ENCODE results near the gene IRAG1. TPM values are rescaled to one million over a fixed set of nuclear protein-coding genes. Genes with fewer than 3 reads are reported as not detected.
"Not testable (repeated sequence)": the region's sequence is repeated elsewhere in the genome, so short reads cannot be mapped to it uniquely, and the experiment has no call there.

The IRAG1 gene
- total RNA-seq, 1 donor from 2014 or later, result 0.39 TPM

DNA sequence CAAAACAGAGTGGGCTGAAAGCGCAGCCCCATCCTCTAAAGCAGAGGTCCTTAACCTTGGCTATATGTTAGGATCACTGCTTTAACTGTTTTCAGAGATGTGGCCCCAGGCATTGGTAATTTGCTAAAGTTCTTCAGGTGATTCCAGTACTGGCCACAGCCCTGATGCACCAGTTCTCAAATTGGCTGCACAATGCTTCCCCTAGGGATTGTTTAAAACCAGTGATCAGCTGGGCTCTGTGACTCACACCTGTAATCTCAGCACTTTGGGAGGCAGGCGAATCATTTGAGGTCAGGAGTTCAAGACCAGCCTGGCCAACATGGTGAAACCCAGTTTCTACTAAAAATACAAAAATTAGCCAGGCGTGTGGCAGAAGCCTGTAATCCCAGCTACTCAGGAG is 8.4 kb upstream of the IRAG1 start:
- DNase-seq (ENCODE audit: low read depth in 2 of 2), result no peak

DNA sequence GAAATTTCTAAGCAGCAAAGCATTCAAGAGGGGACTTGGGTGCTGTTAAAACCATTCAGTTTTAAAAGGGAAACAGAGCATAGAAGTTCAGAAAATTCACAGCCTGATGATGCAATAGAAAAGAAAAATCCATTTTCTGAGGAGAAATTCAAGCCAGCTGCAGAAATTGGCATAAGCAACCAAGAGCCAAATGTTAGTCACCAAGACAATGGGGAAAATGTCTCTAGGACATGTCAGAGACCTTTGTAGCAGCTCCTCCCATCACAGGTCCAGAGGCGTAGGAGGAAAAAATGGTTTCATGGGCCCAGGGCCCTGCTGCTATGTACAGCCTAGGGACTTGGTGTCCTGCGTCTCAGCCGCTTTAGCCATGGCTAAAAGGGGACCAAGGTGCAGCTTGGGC is 5.5 kb upstream of the IRAG1 start:
- no peak for DNase-seq (ENCODE audit: low read depth in 2 of 2)

DNA sequence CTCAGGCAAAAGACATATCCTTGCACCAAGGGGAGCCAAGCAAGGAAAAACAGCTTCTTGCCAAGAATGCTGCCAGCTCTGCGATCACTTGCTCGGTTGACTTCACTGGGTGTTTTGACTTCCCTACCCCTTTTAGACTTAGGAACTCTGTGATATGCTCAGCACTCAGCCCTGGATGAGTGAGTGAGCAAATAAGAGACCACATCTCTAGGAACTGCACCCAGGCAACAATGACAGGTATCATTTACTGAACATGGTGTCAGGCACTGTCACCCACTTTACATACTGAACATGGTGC is 3.7 kb upstream of the IRAG1 start:
- no peak for DNase-seq (ENCODE audit: low read depth in 2 of 2)

DNA sequence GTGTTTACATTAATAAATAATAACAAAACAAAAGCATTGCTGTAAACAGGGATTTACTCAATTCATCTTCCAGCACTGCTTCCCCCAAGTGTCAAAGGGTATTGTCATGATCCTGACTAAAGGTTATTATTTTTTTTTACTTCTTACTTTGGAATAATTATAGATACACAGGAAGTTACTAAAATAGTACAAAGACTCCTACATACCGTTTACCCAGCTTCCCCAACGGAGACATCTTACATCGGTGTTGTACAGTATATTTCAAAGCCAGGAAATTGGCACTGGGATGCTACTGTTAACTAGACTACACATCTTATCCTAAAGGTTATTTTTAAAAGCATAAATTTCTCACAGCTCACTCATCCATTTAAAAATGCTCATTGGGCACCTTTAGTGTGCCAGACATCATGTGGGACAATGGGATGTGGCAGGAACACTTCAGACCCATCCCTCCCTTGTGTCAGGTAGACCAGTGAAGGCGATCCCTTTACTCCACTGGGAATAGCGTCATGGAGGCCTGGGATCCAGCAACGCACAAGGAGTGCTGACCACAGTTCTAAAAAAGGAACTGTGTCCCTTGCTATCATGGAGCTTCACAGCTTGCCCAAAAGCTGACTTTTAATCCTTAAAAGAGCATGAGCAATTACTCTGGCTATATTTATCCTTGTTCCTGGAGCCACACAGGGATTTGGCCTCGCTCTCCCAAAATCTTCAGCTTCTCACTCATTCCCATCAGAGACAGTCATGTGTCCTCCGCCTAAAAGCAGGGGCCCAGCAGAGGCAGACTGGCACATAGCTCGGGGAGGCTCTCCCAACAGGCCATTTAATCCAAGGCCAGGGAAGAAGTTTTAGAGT is 3.1 kb upstream of the IRAG1 start:
- no peak for DNase-seq (ENCODE audit: low read depth in 2 of 2)

DNA sequence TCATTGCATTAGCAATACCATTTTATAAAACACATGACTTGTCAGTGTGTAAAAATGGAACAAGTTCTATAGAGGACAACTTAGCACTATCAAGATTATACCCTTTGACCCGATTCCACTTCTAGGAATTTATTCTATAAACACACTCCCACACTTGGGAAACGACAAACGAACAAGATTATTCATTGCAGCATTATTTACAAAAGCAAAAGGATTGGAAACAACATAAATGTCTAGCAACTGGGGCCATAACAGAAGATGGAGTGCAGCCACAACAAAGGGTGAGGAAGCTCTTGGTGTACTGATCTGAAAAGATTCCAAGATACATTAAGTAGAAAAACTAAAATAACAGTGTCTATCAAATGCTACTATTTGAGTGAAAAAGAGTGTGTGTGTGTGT is 2.3 kb upstream of the IRAG1 start:
- DNase-seq (ENCODE audit: low read depth in 2 of 2), result no peak

DNA sequence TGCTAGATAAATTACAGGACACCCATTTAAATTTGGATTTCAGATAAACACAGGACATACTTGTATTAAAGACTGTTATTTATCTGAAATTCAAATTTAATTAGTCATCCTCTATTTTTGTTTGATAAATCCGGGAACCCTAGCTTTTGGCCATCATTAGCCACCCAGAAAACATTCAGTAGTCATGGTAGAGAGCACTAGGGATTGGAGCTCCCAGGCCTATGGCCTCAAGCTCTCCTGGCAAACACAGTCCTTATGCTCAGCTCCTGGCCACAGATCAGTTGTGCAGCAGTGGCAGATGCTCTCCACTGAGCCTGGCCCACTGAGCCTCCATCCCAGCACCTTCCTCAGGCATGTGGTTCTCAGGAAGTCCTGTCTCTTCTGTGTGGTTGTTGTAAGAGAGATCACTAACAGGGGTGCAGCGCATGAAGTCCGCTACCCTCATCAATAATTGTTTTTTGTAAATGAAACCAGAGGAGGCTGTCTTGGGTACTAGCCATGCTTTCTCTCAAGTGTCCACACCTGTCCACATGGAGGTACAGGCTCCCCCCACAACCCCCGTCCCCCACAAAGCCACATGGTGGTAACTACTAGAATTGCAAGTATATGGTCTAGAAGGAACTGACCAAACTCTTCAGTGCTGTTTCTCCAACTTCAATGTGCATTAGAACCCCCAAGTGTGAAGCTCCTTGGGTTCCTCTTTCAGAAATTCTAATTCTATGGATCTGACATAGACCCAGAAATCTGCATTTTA is 1.1 kb upstream of the IRAG1 start:
- DNase-seq (ENCODE audit: low read depth in 2 of 2), result no peak

DNA sequence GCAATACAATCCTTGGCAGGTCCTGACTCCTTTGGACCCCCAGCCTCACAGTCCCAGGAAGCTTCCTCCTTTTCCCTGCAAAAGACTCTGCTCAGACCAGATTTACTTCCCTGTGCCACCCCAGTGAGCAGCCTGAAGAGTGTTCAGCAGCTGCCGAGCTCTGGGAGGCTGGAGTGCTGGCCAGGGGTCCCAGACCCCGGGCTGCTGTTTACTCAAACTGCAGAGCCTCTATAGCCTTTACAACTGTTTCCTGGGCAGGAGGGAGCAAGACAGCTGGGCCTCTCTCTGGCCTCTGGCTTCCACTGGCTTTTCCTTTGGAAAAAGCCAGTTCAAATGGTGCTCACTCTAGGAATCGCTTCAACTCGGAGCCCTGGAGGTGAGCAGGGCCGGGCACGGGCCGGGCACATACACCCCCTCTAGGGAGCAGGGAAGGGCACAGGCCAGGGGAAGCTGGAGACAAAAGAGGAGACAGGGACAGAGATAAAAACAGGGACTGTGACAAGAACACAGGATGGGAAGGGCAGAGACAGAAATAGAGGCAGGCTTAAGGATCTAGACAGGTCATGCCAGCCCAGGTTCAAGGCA is 932 bp downstream of the IRAG1 start:
- no peak for DNase-seq (ENCODE audit: low read depth in 2 of 2)

- no peak for DNase-seq (ENCODE audit: low read depth in 2 of 2)
These were observed 5.2 kb downstream of the IRAG1 start for GRCh38 chr11:10688401-10688800.

DNA sequence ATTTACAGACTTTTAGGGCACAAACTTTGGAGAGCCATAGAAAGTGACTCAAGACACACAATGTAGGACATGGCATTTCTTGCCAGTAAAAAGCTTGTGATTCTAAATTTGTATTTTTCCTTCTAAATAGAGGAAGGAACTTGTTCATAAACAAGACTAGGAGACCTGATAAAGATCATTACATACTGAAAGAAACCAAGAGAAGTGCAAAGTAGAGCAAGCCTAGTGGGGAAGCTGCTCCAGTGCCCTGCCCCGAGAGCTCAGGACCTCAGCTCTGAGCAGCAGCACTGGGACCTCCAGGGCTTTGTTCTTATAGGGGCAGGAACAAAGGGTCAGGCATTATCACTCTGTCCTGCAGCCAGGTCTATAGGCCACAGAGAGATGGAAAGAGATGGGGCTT is 7.2 kb downstream of the IRAG1 start:
- DNase-seq (ENCODE audit: low read depth in 2 of 2), result no peak

- DNase-seq (ENCODE audit: low read depth in 2 of 2), result no peak
These were observed 10.1 kb downstream of the IRAG1 start for GRCh38 chr11:10683429-10683828.

DNA sequence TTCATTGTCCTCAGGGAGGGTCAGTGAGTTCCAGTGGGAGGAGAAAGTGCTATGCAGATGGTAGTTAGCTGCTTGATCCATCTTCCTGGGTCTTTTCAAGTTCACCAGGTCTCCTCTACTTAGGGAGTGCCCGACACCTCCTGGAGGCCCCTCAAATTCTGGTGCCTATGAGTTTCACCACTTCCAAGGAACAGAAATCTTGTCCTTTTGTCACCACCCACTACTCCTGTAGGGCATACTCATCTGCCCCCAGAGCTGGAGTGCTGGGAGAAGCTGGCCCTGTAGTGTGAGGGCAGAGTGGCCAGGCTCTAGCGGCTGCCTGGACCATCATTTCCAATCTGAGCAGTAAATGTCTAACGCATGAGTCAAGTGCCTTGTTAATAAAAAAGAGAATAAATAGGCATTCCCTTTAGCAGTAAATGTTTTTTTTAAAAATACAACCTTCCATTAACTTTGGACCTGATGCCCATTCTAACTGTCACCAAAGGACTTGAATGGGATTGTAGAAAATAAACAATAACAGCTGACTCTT is 12.5 kb downstream of the IRAG1 start:
- no peak for DNase-seq (ENCODE audit: low read depth in 2 of 2)

DNA sequence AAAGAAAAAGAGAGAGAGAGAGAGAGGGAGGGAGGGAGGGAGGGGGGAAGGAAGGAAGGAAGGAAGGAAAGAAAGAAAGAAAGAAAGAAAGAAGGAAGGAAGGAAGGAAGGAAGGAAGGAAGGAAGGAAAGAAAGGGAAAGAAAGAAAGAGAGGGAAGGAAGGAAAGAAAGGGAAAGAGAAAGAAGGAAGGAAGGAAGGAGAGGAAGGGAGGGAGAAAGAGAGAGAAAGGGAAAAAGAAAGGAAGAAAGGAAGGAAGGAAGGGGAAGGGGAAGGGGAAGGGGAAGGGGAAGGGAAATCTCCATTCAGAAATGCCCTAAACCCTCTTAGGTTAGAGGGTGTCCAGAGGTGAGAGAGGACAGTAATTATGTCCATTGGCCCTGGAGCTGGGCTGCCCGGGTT is 13.3 kb downstream of the IRAG1 start:
- not testable (repeated sequence) for DNase-seq (ENCODE audit: low read depth in 2 of 2)

DNA sequence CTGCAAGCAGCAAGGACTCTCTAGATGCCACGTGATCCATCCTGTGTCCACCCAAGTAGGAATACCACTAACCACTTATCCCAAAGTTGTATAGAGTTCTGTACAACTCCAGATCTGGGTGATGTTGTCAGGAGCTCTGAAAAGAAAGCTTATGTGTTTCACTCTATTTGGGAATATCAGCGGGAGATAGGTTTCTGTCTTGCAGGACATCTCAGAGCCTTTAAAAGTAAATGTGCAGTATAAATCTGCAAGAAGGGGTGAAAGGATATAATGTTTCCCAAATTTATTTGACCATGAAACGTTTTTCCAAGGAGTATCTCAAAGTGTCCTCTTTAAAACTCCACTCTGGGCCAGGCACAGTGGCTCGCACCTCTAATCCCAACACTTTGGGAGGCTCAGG is 13.9 kb downstream of the IRAG1 start:
- no peak for DNase-seq (ENCODE audit: low read depth in 2 of 2)

GRCh38 chr11:10678101-10678500 is 15.5 kb downstream of the IRAG1 start:
- DNase-seq (ENCODE audit: low read depth in 2 of 2), result no peak

DNA sequence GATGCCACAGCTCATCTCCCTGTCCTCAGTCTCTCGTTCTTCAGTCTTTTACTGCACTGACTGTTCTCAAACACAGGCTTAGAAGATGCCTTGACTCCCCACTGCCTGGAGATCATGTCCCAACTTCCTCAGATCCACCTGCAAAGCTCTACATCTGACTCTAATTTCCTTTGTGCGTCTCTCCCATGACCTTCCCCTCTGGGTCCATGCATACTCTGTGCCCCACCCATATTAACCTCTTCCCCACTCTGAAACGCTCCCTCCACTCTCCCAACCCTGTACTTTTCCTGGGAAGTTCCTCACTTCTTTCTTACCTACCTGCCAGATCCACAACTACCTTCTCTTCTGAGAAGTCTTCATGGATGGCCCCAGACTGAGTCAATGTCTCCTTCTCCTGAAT is 16.6 kb downstream of the IRAG1 start:
- no peak for DNase-seq (ENCODE audit: low read depth in 2 of 2)

- DNase-seq (ENCODE audit: low read depth in 2 of 2), result no peak
These were observed 18.6 kb downstream of the IRAG1 start for GRCh38 chr11:10674911-10675440.

GRCh38 chr11:10674440-10674855 is 19.1 kb downstream of the IRAG1 start:
- DNase-seq (ENCODE audit: low read depth in 2 of 2), result no peak

DNA sequence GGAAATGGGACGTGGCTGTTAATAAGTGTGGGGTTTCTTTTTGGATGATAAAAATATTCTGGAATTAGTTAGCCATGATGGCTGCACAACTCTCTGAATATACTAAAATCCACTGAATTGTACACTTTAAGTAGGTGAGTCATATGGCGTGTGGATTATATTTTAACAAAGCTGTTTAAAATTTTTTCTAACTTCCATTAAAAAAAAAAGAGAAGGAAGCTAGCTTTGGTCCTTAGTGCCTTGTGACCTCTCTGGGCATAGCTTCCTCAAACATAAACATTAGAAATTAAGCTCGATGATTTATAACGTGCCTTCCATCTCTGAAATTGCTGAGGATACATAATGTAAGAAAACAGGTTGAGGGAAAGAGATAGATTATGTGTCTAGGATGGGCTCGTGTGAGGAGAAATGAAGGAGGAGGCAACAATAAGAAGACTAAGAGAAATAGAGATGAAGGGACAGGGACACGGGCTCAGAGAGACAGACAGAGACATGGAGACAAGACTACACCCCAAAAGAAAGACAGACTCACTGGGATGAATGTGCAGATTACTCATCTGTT is 20.0 kb downstream of the IRAG1 start:
- no peak for DNase-seq (ENCODE audit: low read depth in 2 of 2)

GRCh38 chr11:10670099-10670498 is 23.5 kb downstream of the IRAG1 start:
- no peak for DNase-seq (ENCODE audit: low read depth in 2 of 2)

DNA sequence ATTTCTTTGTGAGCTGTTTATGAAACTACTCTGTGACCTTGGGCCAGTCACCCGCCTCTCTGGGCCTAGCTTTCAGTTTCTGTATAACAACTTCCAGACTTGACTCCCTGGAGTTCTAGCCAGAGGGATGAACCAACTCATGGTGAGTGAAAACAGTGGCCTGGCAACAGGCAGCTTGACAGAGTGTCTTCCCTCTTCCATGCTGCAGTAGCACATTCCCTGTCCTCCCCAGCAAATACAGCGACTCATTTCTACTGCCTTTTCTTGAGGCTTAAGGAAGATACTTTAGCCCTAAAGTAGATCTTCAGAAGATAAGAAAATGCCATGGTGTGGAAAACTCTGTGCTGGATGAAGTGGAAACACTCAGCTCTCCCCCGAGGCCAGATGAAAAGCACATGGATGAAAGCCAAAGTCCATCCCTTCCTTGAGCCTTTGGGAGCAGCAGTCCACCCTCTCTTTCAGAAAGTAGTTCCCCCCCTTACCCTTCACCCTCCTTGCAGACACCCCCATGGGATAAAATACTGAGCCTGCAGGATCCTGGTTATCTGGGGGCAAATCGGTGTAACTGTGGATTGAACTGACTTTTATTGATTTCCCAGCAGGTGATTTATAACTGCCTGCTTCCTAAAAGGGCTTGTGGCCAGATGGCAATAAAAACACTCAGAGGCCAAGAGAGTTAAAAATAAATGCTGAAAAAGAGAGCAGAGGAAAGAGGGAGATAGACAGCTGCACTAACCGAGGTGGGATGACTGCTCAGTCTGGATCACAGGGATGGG is 24.1 kb downstream of the IRAG1 start:
- no peak for DNase-seq (ENCODE audit: low read depth in 2 of 2)

DNA sequence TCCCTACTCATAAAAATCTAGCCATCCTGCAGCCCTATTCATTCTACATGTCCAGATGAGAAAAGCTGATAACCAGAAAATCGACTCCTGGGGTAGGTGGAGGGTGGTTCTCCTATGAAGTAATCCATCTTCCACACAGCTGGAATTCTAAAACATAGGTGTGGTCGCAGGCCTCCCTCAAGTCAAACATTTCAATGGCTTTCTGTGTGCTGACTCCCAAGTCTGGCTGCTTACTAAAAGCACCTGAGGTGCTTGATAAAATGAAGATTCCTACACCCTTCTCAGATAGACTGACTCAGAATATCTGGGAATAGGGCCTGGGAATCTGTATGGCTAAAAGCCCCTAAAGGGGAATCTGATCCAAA is 26.1 kb downstream of the IRAG1 start:
- no peak for DNase-seq (ENCODE audit: low read depth in 2 of 2)
